ENCODE measurements around the gene ACSF3. TPM values are rescaled to one million over a fixed set of nuclear protein-coding genes. Genes with fewer than 3 reads are reported as not detected.
"Not testable (repeated sequence)": the region's sequence is repeated elsewhere in the genome, so short reads cannot be mapped to it uniquely, and the experiment has no call there.

ACSF3 gene
- total and polyA plus RNA-seq, 3 experiments from 2014 or later, result 35.5 to 43.9 (median 43.6) TPM

DNA sequence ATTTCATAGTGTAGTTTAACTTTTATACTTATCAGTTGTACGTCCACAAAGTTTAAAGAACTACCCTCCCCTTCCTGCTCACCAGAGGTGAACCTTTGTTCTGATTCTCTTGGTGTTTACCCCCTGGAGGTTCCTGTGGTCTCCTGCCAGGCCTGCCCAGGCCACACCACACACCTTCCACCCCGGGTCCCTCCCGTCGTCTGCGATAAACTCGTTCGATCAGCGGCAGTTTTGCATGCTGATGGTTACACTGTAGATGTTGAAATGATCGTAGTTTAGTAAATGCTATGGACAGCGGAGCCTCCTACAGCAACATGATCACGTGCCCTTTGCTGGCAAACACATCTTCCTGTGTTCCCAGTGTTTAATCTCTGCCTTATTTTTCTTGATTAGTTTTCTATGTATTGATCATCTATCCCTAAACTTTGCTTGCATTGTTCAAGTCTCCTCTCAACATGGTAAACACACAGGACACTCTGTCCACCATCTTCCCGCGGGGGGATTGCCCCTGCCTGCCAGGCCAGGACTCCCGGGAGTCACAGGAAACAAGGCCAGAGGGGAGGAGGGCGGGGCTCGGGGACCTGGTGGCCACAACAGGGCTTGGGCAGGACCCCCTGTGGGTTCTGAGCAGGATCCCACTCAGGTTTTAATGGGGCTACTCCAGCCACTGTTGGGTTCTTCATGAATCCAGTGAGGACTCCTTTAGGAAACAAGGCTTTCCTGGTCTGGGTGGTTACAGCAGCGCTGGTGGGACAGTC lies 2.8 kb upstream of the ACSF3 start:
- H3K4me3 ChIP-seq (ENCODE audit: low read length), result no peak overlapping the region
- H3K27me3 ChIP-seq (ENCODE audit: insufficient read depth, low read length, poor library complexity, severe bottlenecking), result no peaks in the 10 kb centered on the region
- Mint-ChIP-seq H3K4me1 (peaks cover 16 to 27% (median 19%) of the 10 kb centered on the region in 3 donors), H3K4me3 (peak overlapping the region in 3 of 7 donors; percentile 11 to 77 (median 19)), H3K27me3 (peaks cover 4 to 31% of the 10 kb centered on the region in 2 donors), H3K27ac (peak overlapping the region in 4 of 8 donors; percentile 19 to 57 (median 46)), H3K9me3 (no peaks in the 10 kb centered on the region), H3K36me3 (peaks cover 0 to 3% (median 0%) of the 10 kb centered on the region in 3 donors)
- peaks cover 19% of the 10 kb centered on the region for H3K4me1 ChIP-seq (ENCODE audit: insufficient read depth, low read length)
- H3K27ac ChIP-seq (ENCODE audit: low read depth, low read length), result no peak overlapping the region
- no peaks in the 10 kb centered on the region for H3K36me3 ChIP-seq (ENCODE audit: insufficient read depth, low read length)
- POLR2A ChIA-PET, result no interaction called here
- no peaks in the 10 kb centered on the region for H3K9me3 ChIP-seq (ENCODE audit: low read length)
- CTCF ChIA-PET, result no interaction called here
- no peak for DNase-seq

DNA sequence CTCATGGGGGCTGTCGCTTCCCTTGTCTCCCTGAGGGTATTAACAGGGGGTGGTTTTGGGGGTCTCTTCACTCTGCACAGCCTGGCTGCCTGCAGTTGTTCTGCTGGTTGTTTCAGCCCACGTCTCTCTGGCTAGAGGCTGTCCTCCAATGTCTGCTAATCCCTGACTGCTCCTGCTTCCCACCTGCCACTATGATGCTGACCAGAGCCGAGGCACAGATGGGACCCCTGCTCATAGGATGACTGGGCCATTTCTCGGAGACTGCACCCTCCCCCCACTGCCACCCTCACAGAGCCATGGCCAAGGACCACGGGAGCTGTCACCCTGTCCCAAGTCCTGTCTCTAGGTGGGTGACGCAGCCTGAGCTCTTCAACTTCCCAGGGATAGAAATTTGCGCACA lies 1.6 kb upstream of the ACSF3 start:
- POLR2A ChIA-PET, result no interaction called here
- Mint-ChIP-seq H3K4me1 (peaks cover 28 to 38% (median 30%) of the 10 kb centered on the region in 3 donors), H3K4me3 (peak overlapping the region; percentile 53 to 85 (median 78)), H3K9me3 (no peaks in the 10 kb centered on the region), H3K27me3 (peaks cover 2 to 24% of the 10 kb centered on the region in 2 donors), H3K27ac (peak overlapping the region in 6 of 8 donors; percentile 53 to 91 (median 68)), H3K36me3 (peaks cover 0 to 9% (median 0%) of the 10 kb centered on the region in 3 donors)
- Histone ChIP-seq H3K27me3 (ENCODE audit: insufficient read depth, low read length, poor library complexity, severe bottlenecking) (no peaks in the 10 kb centered on the region), H3K36me3 (ENCODE audit: insufficient read depth, low read length) (no peaks in the 10 kb centered on the region), H3K9me3 (ENCODE audit: low read length) (no peaks in the 10 kb centered on the region), H3K27ac (ENCODE audit: low read depth, low read length) (no peak overlapping the region), H3K4me3 (ENCODE audit: low read length) (no peak overlapping the region), H3K4me1 (ENCODE audit: insufficient read depth, low read length) (peaks cover 30% of the 10 kb centered on the region)
- CTCF ChIA-PET, result no interaction called here
- no peak for DNase-seq

DNA sequence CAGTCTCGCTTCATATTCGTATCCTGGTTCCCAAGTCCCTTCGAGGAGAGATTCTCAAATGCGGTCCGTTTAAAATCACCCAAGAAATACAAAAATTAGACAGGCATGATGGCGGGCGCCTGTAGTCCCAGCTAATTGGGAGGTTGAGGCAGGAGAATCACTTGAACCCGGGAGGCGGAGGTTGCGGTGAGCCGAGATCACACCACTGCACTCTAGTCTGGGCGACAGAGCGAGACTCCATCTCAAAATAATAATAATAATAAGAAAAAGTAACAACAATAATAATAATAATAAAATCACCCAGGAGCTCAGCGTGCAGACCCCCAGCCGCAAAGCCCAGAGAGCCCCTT lies 425 bp upstream of the ACSF3 start:
- peak overlapping the region; percentile 23 to 87 (median 57) for H3K27ac Mint-ChIP-seq
- ChIA-PET POLR2A (interaction anchor here (0.7 to 1.4 kb wide), 3 partner anchors 23 to 154 kb away, joined by 3 to 8 read pairs (median 3); no protein-coding TSS in a partner anchor), CTCF (interaction anchor here (1.2 to 1.7 kb wide), 3 partner anchors 21 to 356 kb away, joined by 3 to 5 read pairs (median 4); no protein-coding TSS in a partner anchor)
- peaks cover 0 to 13% (median 0%) of the 10 kb centered on the region in 3 donors for H3K36me3 Mint-ChIP-seq
- H3K36me3 ChIP-seq (ENCODE audit: insufficient read depth, low read length); H3K27me3 ChIP-seq (ENCODE audit: insufficient read depth, low read length, poor library complexity, severe bottlenecking); H3K9me3 ChIP-seq (ENCODE audit: low read length); H3K4me3 ChIP-seq (ENCODE audit: low read length); H3K9me3 Mint-ChIP-seq; DNase-seq: not testable (repeated sequence)
- H3K4me3 Mint-ChIP-seq, result peak overlapping the region; percentile 53 to 85 (median 70)
- peaks cover 40 to 50% (median 42%) of the 10 kb centered on the region in 3 donors for H3K4me1 Mint-ChIP-seq
- H3K4me1 ChIP-seq (ENCODE audit: insufficient read depth, low read length), result peaks cover 43% of the 10 kb centered on the region
- peaks cover 2 to 16% of the 10 kb centered on the region in 2 donors for H3K27me3 Mint-ChIP-seq
- peak overlapping the region; percentile 22 for H3K27ac ChIP-seq (ENCODE audit: low read depth, low read length)

DNA sequence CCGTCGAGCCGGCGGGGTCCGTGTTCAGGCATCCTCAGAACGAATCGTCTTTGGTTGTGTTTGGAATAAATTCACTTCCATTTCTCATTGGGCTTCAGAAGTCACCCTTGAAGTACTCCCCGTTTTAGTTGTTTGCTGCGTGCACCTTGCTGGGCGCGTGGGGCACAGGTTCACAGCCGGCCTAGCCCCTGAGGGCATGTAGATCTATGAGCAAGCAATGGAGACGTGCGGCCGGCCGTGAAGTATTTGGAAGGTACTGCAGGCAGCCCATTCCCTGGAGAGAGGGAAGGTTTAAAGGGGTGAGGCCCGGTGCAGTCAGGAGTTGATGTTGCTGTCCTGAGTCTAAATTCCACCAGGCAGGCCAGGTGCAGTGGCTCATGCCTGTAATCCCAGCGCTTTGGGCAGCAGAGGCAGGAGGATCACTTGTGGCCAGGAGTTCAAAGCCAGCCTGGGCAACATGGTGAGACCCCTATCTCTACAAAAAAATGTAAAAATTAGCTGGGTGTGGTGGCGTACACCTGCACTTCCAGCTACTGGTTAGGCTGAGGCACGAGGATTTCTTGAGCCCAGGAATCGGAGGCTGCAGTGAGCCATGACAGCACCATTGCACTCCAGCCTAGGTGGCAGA lies 714 bp downstream of the ACSF3 start:
- peak overlapping the region; percentile 91 to 100 (median 98) for H3K27ac Mint-ChIP-seq
- peaks cover 2 to 15% of the 10 kb centered on the region in 2 donors for H3K27me3 Mint-ChIP-seq
- peak in 1 of 5 donors; percentile 26 for DNase-seq
- no peaks in the 10 kb centered on the region for H3K9me3 ChIP-seq (ENCODE audit: low read length)
- no peaks in the 10 kb centered on the region for H3K9me3 Mint-ChIP-seq
- H3K27ac ChIP-seq (ENCODE audit: low read depth, low read length), result peak overlapping the region; percentile 68
- peak overlapping the region; percentile 90 to 97 (median 96) for H3K4me3 Mint-ChIP-seq
- POLR2A ChIA-PET, result interaction anchor here (0.6 to 1.4 kb wide), 3 partner anchors 20 to 117 kb away, joined by 3 to 8 read pairs (median 4); no protein-coding TSS in a partner anchor
- CTCF ChIA-PET, result interaction anchor here (0.8 to 1.7 kb wide), 3 partner anchors 21 to 357 kb away, joined by 3 to 5 read pairs (median 3); no protein-coding TSS in a partner anchor
- H3K36me3 Mint-ChIP-seq, result peaks cover 0 to 17% (median 0%) of the 10 kb centered on the region in 3 donors
- H3K36me3 ChIP-seq (ENCODE audit: insufficient read depth, low read length), result no peaks in the 10 kb centered on the region
- H3K27me3 ChIP-seq (ENCODE audit: insufficient read depth, low read length, poor library complexity, severe bottlenecking), result no peaks in the 10 kb centered on the region
- peak overlapping the region; percentile 85 for H3K4me3 ChIP-seq (ENCODE audit: low read length)
- H3K4me1 Mint-ChIP-seq, result peaks cover 47 to 60% (median 52%) of the 10 kb centered on the region in 3 donors
- H3K4me1 ChIP-seq (ENCODE audit: insufficient read depth, low read length), result peaks cover 54% of the 10 kb centered on the region

DNA sequence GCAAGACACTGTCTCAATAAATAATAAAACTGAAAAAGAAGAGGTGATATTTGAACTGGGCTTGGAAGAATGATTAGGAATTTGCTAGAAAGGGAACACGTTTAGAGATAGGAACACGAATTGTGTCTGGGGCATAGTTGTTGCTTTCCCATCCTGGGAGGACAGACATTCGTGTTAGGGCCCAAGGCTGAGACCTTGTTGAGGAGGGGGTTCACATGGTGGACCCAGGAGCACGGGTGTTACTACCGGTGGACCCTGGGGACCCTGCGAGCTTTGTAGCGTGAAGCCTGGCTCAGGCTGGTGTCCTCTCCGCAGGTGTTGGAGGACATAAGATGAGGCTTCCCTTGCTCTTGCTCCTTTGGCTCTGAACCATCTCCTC lies 1.2 kb downstream of the ACSF3 start:
- peaks cover 52 to 65% (median 57%) of the 10 kb centered on the region in 3 donors for H3K4me1 Mint-ChIP-seq
- peak overlapping the region; percentile 90 to 97 (median 96) for H3K4me3 Mint-ChIP-seq
- peaks cover 0 to 22% (median 0%) of the 10 kb centered on the region in 3 donors for H3K36me3 Mint-ChIP-seq
- H3K9me3 Mint-ChIP-seq, result no peaks in the 10 kb centered on the region
- Histone ChIP-seq H3K27me3 (ENCODE audit: insufficient read depth, low read length, poor library complexity, severe bottlenecking) (no peaks in the 10 kb centered on the region), H3K4me3 (ENCODE audit: low read length) (peak overlapping the region; percentile 85), H3K36me3 (ENCODE audit: insufficient read depth, low read length) (no peaks in the 10 kb centered on the region), H3K27ac (ENCODE audit: low read depth, low read length) (peak overlapping the region; percentile 68), H3K4me1 (ENCODE audit: insufficient read depth, low read length) (peaks cover 59% of the 10 kb centered on the region), H3K9me3 (ENCODE audit: low read length) (no peaks in the 10 kb centered on the region)
- DNase-seq, result no peak
- H3K27ac Mint-ChIP-seq, result peak overlapping the region; percentile 91 to 100 (median 98)
- ChIA-PET POLR2A (no interaction called here), CTCF (no interaction called here)
- peaks cover 2 to 10% of the 10 kb centered on the region in 2 donors for H3K27me3 Mint-ChIP-seq

DNA sequence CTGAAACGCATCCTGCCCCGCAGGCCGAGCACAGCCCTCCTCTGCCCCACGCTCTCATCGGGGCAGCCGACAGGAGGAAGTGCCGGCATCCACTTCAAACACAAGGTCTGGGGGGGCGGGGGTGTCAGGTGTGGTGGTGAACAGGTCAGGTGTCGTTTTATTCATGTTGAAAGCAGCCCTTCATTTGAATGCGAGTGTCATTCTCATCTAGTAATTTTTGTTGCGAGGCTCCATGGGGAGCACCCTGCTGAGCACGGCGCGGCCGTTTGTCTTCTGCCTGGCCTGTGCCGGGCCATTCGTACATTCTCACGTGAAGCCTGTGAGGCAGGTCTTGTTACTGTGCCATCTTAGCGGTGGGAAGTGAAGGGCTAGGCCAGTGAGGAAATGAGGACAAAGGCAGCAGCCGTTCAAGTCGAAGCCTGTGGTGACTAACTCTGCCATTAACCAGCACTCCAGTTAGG lies 1.9 kb downstream of the ACSF3 start:
- H3K4me1 ChIP-seq (ENCODE audit: insufficient read depth, low read length), result peaks cover 64% of the 10 kb centered on the region
- H3K4me3 Mint-ChIP-seq, result peak overlapping the region; percentile 90 to 97 (median 96)
- H3K27me3 Mint-ChIP-seq, result peaks cover 2 to 6% of the 10 kb centered on the region in 2 donors
- H3K36me3 Mint-ChIP-seq, result peaks cover 0 to 28% (median 0%) of the 10 kb centered on the region in 3 donors
- H3K4me1 Mint-ChIP-seq, result peaks cover 57 to 70% (median 63%) of the 10 kb centered on the region in 3 donors
- peak overlapping the region; percentile 91 to 100 (median 98) for H3K27ac Mint-ChIP-seq
- no peaks in the 10 kb centered on the region for H3K9me3 Mint-ChIP-seq
- no peaks in the 10 kb centered on the region for H3K9me3 ChIP-seq (ENCODE audit: low read length)
- H3K4me3 ChIP-seq (ENCODE audit: low read length), result no peak overlapping the region
- H3K27ac ChIP-seq (ENCODE audit: low read depth, low read length), result no peak overlapping the region
- CTCF ChIA-PET, result no interaction called here
- H3K36me3 ChIP-seq (ENCODE audit: insufficient read depth, low read length), result no peaks in the 10 kb centered on the region
- no peaks in the 10 kb centered on the region for H3K27me3 ChIP-seq (ENCODE audit: insufficient read depth, low read length, poor library complexity, severe bottlenecking)
- POLR2A ChIA-PET, result no interaction called here
- DNase-seq, result no peak

DNA sequence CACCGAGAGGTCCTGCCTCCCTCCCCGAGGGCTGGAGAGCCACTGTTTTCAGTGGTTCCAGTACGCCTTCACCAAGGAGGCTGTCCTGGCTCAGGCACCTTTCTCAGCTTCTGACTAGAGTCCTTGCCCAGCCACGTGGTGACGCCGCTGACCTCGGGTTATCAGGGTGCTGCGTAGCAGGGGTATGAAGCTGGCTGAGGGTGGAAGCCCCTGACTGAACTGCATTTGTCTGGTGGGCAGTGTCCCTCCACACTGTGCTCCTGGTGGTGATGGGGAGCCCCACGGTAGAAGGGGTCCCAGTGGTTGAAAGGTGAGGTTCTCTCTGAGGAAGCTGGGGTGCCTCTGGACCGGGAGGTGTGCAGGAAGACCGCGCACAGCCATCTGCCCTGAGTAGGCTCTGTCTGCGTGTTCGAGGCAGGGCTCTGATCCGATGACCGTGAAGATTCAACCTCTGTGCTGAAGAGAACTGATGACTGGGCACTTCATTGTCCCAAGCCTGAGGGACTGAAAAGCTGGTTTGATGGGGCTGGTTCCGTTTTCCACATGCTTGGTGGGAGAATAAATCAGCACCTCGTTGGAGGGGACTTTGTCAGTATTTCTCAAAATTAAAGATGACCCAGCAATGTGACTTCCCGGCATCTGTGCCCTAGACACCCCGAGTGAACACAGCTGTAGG lies 2.5 kb downstream of the ACSF3 start:
- no peak overlapping the region for H3K4me3 ChIP-seq (ENCODE audit: low read length)
- no peaks in the 10 kb centered on the region for H3K27me3 ChIP-seq (ENCODE audit: insufficient read depth, low read length, poor library complexity, severe bottlenecking)
- DNase-seq, result no peak
- Mint-ChIP-seq H3K36me3 (peaks cover 0 to 34% (median 0%) of the 10 kb centered on the region in 3 donors), H3K27ac (peak overlapping the region; percentile 91 to 100 (median 99)), H3K9me3 (no peaks in the 10 kb centered on the region), H3K4me3 (peak overlapping the region; percentile 85 to 97 (median 96)), H3K27me3 (peaks cover 0 to 2% of the 10 kb centered on the region in 2 donors), H3K4me1 (peaks cover 57 to 70% (median 63%) of the 10 kb centered on the region in 3 donors)
- ChIA-PET POLR2A (interaction anchor here (0.7 kb wide), 1 partner anchor 19 kb away, joined by 4 read pairs; no protein-coding TSS in a partner anchor), CTCF (interaction anchor here (0.8 to 1.9 kb wide), 4 partner anchors 19 to 120 kb away, joined by 3 to 4 read pairs (median 3); no protein-coding TSS in a partner anchor)
- H3K27ac ChIP-seq (ENCODE audit: low read depth, low read length), result peak overlapping the region; percentile 47
- H3K4me1 ChIP-seq (ENCODE audit: insufficient read depth, low read length), result peaks cover 64% of the 10 kb centered on the region
- H3K36me3 ChIP-seq (ENCODE audit: insufficient read depth, low read length), result peaks cover 4% of the 10 kb centered on the region
- H3K9me3 ChIP-seq (ENCODE audit: low read length), result no peaks in the 10 kb centered on the region
